ENCODE results near the gene ARGFX.
"Not testable (repeated sequence)": the region's sequence is repeated elsewhere in the genome, so short reads cannot be mapped to it uniquely, and the experiment has no call there.

The ARGFX gene

DNA sequence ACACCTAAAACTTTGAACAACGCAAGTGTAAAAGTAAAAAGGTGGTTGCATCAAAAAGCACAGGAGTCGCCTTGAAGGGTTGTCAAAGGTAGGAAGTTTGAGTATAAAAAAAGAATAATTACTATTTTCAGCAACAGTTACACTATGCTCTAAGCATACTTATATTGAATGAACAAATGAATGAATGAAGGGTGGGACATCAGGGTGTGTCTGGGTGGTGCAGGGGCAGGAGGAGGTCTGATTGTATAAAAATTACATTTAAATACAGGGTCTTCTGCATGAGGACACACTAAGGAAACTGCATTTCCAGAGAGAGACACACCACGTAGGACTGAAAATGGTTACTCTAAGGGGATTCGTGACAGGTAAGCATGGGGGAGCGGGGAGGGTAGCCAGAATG lies at the start of gene ARGFX:
Gene ARGFX, plus strand, starts transcription at position 301 of the 400 bp plus-strand sequence. CDS start 2,765 bp downstream, outside the sequence.
- no peak for DNase-seq

DNA sequence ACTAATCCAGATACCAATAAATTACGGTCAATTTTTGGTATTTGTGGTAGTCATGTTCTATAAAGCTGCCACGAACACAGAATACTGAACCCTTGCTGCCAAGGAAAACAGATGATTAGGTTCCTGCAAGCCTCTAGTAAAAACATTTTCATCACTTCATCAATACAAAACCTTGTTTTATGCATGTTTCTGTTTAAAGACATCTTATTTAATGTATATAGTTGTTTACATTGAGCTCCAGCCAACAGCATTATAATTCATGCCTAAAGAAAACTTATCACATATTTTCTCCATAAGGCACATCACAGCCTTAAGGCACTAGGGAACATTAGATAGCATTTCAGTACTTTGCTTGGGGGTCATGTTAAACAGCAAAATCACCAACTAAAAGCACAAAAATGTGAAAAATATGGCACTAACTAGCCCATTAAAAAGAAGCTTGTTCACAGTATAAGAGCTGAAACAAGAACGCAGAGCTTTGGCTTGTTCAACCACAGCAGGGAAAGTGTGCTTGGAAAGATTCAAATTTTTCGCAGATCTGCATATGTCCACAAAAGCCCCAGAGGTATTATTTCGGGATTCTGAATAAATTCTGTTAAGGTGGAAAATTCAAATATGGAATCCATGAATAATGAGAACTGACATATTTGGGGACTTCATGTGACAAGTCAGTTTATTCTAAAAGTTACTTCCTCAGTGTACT lies 49.6 kb upstream of the ARGFX start:
- no peak for DNase-seq

DNA sequence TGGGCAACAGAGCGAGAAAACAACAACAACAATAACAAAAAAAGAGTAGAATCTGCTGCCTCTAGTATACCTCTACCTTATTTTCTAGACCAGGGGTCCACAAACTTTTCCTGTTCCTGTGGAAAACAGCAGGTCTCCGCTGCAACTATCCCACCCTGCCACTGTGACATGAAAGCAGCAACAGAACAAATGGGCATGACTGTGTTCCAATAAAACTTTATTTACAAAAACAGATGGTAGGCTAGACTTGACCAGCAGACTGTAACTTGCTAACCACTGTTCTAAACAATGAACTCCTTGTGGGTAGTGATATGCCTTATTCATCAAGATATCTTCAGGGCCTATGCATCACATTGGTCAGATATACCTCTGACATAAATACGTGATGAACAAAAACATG lies 47.2 kb upstream of the ARGFX start:
- no peak for DNase-seq

DNA sequence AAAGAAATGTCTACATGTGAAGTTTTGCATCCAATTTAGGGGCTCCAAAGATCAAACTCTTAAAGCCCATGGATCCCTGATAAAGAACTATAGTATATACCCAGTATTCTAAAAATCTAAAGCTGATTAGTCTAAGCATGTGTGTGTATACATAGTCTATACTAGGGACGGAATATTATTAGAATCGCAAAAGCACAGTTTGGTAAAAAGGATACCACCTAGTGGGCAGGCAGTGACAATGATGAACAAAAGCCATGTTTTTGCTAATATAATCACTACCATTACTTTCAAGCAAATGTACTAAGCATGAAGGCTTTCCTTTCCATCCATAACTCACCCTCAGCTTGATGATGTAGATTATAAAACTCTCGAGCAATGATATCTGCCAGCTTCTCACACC lies 38.4 kb upstream of the ARGFX start:
- DNase-seq, result no peak

DNA sequence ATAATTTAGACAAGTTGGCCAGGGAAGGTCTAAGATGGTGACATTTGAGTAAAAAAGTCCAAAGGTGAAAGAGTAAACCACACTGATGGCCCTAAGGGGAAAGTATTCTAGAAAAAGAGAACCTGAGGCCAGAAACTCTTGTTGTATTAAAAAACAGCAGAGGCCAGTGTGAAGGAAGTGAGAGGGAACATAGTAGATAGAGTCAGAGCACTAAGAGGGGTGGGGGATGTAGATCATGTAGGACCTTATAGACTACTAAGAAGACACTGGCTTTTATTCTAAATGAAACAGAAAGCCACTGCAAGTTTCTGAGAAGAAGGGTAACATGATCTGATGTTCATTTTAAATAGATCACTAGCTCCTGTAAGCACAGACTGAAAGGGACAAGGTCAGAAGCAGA lies 36.5 kb upstream of the ARGFX start:
- DNase-seq, result no peak

DNA sequence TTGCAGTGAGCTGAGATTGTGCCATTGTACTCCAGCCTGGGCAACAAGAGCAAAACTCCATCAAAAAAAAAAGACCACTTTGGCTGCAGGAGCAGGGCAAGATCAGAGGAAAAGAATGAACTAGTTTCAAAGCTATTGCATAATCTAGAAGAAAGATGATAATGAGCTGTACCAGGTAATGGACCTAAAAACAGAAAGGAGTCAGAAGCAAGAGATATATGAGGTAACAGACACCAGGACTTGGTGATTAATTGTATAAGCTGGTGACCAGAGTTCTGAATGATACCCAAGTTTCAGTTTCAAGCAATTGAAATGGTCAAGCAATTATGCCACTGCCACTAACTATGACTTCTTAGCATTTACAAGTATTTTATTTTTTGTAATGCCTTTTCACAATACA lies 24.8 kb upstream of the ARGFX start:
- no peak for DNase-seq

DNA sequence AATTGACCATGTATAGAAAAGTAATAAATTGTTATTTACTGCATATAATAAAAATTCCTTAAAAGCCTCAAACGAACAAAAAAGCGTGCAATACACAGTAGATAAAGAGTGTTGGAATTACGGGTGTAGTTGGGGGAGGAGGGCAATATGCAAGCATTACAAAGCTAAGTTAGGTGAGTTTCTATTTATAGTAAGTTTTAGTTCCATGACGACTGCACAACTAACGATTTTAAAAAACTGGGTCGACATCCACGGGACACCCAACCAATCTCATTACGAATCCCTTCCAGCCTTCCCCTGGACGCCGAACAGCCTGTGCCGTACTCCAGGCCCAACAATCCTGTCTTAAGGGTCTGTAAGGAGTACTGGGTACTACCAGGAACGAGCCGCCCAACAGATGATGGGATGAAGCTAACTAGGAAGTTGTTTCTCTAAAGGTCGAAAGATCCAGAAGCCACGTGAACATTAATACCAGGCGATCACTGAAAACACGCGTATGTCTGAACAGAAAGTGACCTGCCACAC lies 22.6 kb upstream of the ARGFX start:
- no peak for DNase-seq

DNA sequence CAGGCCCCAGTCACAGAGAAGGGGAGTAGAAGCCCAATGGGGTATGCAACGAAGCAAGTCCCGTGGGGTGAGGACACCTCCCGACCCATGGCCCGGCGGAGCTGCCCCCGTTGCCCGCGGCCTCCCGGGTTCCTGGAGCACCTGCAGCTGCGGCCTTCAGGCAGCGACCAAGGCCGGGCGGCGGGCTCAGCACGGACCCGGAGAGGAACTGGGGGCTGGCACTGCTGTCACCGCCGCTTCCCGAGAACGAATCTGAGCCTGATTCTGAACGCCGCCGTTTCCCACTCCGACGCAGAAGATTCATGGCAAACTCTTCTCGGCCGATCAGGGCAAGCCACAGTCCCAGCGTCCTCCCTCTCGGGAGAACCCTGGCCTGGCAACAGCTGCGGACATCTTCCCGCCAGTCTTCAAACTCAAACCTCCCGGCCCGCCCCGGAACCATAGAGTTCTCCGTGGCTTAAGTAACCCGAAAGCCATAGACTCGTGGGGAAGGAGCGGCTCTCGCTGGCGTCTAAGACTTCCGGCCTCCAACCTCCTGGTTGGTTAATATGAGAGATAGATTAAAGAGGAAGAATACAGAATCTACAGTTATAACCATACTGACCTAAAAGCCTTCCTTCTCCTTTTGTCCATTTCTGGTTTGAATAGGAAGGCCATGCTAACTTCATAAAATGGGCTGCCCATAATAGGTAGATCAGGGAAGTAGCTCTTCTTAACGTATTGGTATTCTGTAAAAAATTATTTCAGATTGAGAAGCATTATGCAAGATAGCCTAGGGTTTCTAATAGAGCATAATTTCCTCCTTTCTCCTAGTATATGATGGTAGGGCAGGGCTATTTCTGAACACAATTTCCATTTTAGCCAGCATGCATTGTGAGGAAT lies 21.9 kb upstream of the ARGFX start, which contains the start of gene POLQ:
Gene POLQ, minus strand, starts transcription at position 415 of the 882 bp plus-strand sequence. Its CDS starts 111 bp downstream, at position 304.
- DNase-seq, result peak; percentile 74

DNA sequence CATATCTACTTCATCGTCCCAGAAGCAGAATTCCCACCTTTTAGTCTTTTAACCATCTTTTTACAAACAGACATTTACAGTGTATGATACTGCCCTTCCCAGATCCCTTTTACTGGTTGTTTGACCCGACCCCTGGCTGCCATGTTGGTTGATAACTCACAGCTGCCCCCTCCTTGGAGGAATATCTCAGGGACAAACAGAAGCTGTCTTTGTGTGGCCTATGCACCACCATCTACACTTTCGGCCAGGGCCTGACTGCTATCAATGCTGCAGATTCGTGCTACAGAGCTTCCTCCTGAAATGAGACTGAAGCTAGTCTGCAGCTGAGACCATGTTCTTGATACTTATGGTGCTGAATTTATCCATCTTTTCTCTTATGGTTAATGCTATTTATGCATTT lies 15.4 kb upstream of the ARGFX start:
- DNase-seq, result no peak

DNA sequence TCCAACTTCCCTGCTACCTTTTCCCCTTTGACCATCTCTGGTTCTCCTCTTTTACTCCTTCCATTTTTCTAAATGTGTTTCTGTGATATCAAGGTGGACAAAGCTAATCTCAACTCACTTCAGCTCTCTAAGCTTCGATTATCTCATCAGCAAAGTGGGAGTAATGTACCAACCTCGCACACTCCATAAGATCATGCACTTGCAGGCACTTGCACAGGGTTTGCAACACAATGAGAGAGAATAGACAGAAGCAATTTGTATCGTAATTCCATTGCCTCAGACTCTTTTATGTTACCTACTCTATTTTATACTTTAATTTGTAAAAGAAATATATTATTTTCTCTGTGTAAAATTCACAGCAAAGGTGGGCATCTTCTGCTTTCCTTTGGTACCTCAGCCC lies 15.0 kb upstream of the ARGFX start:
- DNase-seq, result no peak

DNA sequence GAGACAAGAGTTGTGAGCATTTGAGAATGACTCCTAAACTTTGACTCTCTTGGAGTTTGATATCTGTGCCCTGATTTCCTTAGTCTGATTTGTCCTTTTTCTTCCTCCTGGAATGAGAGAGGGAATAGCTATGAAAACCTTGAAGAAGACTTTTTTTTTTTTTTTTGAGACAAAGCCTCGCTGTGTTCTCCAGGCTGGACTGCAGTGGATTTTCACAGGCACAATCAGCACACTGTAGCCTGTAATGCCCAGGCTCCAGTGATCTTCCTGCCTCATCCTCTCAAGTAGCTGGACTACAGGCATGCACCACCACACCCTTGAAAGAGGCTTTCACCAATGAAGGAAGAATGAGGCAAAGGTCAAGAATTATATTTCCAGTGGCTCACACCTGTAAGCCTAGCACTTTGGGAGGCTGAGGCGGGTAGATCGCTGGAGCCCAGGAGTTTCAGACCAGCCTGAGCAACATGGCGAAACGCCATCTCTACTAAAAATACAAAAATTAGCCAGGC lies 10.3 kb upstream of the ARGFX start:
- DNase-seq, result no peak

DNA sequence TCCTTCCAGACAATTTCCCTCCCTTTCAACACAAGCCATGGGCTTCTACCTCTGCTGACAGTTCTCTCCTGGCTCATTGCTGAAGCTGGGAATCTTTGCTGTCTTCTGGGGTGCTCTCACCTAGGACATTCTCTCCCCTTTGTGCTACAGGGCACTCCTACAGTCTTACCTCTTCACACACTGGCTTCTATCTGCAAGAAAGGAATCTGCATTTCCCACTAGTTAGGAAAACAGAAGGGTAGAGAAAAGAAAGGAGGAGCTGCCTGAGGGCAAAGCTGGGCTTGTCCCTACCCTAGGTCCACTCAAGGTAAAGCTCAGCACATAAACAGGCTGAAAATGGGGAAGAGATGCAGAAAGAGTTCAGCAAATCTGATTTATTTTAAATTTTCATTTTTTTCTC lies 5.6 kb upstream of the ARGFX start:
- DNase-seq, result no peak

DNA sequence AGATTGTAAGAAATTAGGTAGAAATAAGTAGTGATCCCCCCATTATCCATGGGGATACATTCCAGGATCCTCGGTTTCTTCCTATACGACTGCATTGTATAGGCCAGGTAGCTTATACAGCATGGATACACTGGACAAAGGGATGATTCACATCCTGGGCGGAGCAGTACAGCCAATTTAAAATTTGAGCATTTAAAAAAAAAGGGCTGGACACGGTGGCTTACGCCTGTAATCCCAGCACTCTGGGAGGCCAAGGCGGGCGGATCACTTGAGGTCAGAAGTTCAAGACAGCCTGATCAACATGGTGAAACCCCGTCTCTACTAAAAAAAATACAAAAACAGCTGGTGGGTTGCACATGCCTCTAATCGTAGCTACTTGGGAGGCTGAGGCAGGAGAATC lies 976 bp upstream of the ARGFX start:
- no peak for DNase-seq

DNA sequence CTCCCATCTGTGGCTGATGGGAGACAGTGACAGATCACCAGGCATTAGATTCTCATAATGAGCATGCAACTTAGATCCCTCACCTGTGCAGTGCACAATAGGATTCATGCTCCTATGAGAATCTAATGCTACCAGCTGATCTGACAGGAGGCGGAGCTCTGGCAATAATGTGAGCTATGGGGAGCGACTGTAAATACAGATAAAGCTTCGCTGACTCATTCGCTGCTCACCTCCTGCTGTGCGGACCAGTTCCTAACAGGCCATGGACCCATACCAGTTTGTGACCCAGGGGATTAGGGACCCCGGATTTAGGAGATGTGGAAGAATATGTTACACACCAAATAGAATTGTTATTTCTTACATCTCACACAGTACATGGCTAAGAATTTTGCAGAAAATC lies 6.7 kb downstream of the ARGFX start:
- DNase-seq, result peak; percentile 19

DNA sequence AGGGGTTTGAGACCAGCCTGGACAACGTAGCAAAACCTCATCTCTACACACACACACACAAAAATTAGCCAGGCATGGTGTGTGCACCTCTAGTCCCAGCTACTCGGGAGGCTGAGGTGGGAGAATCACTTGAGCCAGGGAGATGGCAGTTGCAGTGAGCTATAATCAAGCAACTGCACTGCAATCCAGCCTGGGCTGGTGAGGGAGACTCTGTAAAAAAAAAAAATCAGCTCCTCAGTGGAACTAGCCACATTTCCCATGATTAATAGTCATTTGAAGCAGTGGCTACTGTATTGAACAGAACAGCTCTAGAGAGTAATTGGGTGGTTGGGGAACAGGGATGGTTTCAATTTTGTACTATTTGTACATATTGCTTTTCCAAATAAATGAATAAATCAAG lies 13.9 kb downstream of the ARGFX start:
- no peak for DNase-seq

DNA sequence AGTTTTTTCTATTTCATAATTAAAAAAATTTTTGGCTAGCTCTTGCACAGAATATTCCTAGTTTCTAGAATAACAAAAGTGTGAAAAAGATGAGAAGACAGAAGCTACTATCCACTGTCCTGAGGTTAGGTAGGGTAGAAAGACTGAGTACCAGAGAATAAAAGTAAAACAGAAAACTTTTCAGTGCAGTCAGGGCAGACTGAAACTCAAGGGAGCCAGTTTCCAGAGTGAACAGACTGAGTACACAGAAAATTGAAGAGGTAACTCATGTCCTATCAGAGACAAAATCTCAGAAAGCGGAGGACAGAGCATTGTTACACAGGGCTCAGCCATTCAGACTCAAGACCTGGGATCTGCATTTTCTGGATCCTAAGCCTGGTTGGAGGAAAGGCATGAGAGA lies 16.7 kb downstream of the ARGFX start:
- DNase-seq, result no peak

DNA sequence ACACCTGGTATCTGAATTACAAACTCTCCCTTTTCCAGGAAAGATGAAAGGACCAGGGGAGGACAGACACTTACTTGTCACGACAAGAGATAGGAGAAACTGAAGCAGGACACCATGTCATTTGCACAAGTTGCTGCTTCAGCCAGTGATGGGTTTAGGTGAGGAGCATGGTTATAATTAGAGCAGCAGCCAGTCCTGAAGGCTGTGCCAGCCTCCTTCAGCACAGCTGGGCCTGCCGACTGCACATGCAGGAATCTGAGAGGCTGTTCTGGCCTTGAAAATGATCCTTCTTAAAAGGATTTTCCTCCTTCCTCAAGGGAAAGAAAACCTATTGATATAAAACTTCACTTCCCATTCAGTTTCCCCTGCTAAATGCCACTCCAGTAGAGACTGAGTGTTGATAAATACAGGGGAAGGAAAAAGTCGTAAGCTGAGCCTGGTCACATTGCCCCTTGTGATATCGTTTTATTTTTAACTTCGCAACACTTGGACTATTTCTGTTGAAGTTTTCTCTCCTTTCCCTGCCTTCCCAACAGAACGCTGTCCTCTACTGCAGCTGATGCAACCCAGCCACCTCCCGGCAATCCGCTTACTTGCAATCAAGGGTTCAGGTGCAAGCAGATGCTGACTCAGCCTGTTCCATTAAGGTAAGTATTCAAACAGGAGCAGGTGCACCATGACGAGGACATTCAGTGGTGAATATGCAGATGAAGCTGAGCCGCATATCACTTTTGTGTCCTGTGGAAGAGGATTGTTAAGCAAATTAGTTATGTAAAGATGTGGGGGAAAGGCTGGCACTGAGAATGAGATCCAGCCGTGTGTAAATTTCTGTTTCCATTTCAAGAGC lies 25.3 kb downstream of the ARGFX start, which contains the start of gene FBXO40:
Gene FBXO40, plus strand, starts transcription at position 524 of the 847 bp plus-strand sequence. CDS start 27,197 bp downstream, outside the sequence.
- DNase-seq, result peak; percentile 69

DNA sequence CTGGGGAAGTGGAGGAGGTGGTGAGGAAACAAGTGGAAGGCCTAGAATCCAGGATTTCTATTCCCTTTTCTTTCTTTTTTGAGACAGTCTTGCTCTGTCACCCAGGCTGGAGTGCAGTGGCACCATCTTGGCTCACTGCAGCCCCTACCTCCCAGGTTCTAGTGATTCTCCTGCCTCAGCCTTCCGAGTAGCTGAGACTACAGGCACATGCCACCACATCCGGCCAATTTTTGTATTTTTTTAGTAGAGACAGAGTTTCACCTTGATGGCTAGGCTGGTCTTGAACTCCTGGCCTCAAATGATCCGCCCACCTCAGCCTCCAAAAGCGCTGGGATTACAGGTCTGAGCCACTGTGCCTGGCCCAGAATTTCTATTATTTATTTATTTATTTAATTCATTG lies 26.1 kb downstream of the ARGFX start:
- DNase-seq, result not testable (repeated sequence)

DNA sequence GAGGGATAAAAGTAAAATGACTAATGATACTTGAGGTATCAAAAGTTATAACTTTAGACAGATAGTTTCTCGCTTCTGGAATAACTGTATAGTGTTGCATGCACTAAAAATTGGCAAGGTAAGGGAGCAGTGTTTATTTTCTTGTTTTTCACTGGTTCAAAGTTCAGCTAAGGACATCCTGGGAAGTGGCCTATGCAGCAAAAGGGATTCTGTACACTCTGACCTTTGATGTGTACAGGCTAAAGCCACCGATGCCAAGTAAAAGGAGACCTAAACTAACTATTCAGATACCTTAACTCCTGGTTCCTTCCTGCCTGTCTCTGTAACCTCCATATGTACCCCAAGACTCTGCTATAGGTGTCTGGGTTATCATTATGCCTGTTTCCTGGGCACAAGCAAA lies 27.1 kb downstream of the ARGFX start:
- no peak for DNase-seq

DNA sequence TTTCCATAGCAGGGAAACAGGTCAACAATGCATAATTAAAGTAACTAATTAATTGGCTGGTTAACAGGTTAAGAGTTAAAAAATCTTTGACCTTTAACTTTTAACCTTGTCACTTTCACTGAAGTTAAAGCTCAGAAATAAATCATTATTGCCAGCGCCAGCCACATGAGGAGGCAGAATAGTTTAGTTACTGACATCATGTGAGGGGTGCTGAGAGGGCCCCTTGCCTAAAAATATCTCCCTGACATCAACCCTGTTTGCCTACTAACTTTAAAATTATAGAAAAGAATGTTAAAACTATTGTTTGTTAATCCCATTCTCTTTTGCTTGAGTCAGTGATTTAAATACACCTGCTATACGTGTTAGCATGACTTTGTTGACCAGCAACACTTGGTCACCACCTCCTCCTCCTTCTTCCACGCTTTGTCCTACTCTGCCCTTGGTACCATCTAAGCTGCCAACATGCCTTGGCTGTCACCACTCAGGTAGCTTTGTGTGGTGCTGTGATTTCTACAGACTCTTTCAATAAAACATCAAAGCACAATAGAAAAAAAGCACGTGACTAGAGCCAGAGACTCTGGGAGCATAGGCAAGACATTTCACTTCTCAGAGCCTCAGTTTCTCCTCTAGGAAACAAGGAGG lies 28.1 kb downstream of the ARGFX start:
- no peak for DNase-seq

DNA sequence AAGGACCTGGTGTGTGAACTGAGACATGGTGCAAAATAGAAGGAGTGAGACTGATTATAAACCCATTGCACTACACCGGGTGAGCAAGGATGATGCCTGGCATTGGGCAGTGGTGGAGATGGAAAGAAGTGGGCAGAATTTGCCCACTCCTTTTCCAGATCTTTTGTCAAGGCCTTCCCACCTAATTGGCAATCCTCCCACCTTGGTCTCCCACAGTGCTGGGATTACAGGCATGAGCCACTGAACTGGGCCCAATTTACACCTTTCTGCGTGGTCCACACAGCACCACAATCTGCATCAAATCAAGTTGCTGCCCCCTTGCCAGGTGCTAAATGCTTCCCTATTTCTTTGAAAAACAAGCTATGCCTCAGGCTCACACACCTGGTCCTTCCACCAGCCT lies 30.8 kb downstream of the ARGFX start:
- DNase-seq, result no peak

DNA sequence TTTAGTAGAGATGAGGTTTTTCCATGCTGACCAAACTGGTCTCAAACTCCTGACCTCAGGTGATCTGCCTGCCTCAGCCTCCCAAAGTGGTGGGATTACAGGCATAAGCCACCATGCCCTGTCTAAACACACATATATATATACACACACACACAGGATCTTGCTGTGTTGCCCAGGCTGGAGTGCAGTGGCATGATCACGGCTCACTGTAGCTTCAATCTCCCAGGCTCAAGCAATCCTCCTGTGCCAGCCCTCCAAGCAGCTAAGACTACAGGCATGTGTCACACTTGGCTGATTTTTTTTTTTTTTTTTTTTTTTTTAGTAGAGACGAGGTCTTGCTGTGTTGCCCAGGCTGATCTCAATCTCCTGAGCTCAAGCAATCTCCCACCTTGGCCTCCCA lies 32.2 kb downstream of the ARGFX start:
- DNase-seq, result not testable (repeated sequence)
